AG04450 (cell line): ENCODE results near the gene CEACAM8. TPM values are rescaled to one million over a fixed set of nuclear protein-coding genes. Genes with fewer than 3 reads are reported as not detected.
"Not testable (repeated sequence)": the region's sequence is repeated elsewhere in the genome, so short reads cannot be mapped to it uniquely, and the experiment has no call there.

Source experiments
- CTCF ChIA-PET: fragments of 300-600, 350-600 bp; formaldehyde crosslinking; extraction: SDS; loops from one replicate; lab custom pipeline; 2022; ENCODE audit warnings: antibody characterized with exemption, inconsistent platforms; lab: Charles Lee
- POLR2A ChIA-PET: fragments of 350-600 bp; formaldehyde crosslinking; extraction: SDS; loops from one replicate; lab custom pipeline; 2021; ENCODE audit warnings: antibody characterized with exemption, inconsistent platforms; lab: Yijun Ruan, JAX
- DNase-seq: peaks from one replicate; pipeline ENCODE4 v3.0.0-alpha.2; 2011; ENCODE audit warnings: low read depth, low spot score
- H3K27ac ChIP-seq: one replicate; pipeline ENCODE4 v1.5.1; 2012; ENCODE audit warnings: low read depth, low read length, control low read depth
- H3K27me3 ChIP-seq: one replicate; pipeline ENCODE4 v1.6.0; 2012; ENCODE audit warnings: low read length; ENCODE audit not compliant: control insufficient read depth, insufficient read depth
- H3K4me3 ChIP-seq: 2 replicates; pipeline ENCODE4 v1.5.1; 2011; ENCODE audit warnings: mild to moderate bottlenecking, low read depth, low read length, control low read depth
- H3K9me3 ChIP-seq: 2 replicates; pipeline ENCODE4 v1.5.1; 2012; ENCODE audit warnings: low read length; ENCODE audit not compliant: control insufficient read depth, insufficient read depth
- polyA plus RNA-seq: library from polyadenylated mRNA; depleted of rRNA; stranded (reverse); fragments of >200 nt; gene quantifications from 2 replicates; pipeline ENCODE4 v1.2.3, GENCODE V29; 2011
- TF ChIP-seq, protein P1 (sequence below): IDR thresholded peaks from 2 replicates; pipeline ENCODE4 v1.5.1; 2011; ENCODE audit warnings: low read depth, low read length, control low read depth, inconsistent platforms

CEACAM8 gene
- polyA plus RNA-seq, 1 experiment = not detected

DNA sequence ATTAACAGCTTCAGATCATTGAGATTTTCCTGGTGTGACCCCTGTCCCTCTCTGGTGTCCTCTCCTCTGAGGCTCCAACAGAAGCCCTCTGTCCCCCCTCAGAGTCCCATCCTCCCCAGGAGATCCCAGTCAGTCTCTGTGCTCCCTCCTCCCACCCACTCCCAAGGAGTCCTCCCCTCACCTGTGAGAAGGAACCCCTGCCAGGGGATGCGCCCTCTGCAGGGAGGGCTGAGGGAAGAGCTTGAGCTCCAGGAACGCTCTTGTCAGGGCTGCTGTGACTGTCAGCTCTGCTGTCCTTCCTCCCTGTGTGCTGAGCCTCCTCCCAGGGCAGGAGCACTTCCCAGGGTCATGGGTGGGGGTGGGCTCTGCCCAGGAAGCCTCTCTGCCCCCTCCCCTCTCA lies 33.2 kb downstream of the CEACAM8 start:
- TF ChIP-seq, protein P1, sequence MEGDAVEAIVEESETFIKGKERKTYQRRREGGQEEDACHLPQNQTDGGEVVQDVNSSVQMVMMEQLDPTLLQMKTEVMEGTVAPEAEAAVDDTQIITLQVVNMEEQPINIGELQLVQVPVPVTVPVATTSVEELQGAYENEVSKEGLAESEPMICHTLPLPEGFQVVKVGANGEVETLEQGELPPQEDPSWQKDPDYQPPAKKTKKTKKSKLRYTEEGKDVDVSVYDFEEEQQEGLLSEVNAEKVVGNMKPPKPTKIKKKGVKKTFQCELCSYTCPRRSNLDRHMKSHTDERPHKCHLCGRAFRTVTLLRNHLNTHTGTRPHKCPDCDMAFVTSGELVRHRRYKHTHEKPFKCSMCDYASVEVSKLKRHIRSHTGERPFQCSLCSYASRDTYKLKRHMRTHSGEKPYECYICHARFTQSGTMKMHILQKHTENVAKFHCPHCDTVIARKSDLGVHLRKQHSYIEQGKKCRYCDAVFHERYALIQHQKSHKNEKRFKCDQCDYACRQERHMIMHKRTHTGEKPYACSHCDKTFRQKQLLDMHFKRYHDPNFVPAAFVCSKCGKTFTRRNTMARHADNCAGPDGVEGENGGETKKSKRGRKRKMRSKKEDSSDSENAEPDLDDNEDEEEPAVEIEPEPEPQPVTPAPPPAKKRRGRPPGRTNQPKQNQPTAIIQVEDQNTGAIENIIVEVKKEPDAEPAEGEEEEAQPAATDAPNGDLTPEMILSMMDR = no peak
- Histone ChIP-seq H3K4me3 (no peak overlapping the region), H3K9me3 (no peaks in the 10 kb centered on the region), H3K27ac (no peak overlapping the region), H3K27me3 (peaks cover 15% of the 10 kb centered on the region)
- ChIA-PET CTCF (interaction anchor here (0.7 to 2.2 kb wide), 3 partner anchors 31 to 123 kb away, joined by 3 to 8 read pairs (median 5); no protein-coding TSS in a partner anchor), POLR2A (no interaction called here)
- DNase-seq = no peak

- CTCF ChIA-PET = no interaction called here
These were observed 34.0 kb downstream of the CEACAM8 start for GRCh38 chr19:42560731-42561130.

DNA sequence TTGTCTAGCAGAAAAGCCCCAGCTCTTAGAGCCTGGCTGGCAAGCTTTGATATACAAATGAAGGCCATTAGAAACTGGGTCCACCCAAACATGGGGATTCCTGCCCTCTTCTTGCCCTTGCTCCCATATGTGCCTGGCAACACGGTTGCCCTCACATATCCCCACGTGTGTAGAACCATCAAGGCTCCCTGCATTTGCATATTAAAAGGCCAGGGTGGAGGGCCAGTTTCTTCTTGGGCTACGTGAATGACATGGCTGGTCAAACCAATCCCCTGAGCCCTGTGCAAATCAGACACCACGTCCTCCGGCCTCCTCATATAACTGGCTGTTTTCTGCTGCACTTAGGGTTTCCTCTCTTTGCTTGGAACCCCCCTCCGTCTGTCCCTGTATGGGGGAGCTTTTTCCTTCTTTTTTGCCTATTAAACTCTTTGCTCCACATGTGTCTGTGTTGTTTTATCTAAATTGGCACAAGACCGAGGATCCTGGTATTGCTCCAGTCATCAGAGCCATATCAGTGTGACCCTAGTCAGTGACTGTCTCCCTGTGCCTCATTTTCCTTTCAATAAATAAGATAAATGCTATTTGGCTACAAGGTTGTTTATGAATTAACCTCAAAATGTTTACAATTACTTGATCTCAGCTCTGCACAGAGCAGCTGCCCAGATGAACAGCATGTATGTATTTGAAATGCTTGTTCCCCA lies 36.1 kb downstream of the CEACAM8 start:
- H3K27me3 ChIP-seq = peaks cover 20% of the 10 kb centered on the region
- ChIA-PET CTCF (interaction anchor here (1.7 kb wide), 1 partner anchor 118 kb away, joined by 5 read pairs; no protein-coding TSS in a partner anchor), POLR2A (no interaction called here)

More at GRCh38 chr19:42560731-42561130, 34.0 kb downstream of the CEACAM8 start:
- Histone ChIP-seq H3K4me3 (no peak overlapping the region), H3K27ac (no peak overlapping the region), H3K9me3 (no peaks in the 10 kb centered on the region), H3K27me3 (peaks cover 17% of the 10 kb centered on the region)
- TF ChIP-seq, protein P1 = no peak
- no peak for DNase-seq
- POLR2A ChIA-PET = no interaction called here

DNA sequence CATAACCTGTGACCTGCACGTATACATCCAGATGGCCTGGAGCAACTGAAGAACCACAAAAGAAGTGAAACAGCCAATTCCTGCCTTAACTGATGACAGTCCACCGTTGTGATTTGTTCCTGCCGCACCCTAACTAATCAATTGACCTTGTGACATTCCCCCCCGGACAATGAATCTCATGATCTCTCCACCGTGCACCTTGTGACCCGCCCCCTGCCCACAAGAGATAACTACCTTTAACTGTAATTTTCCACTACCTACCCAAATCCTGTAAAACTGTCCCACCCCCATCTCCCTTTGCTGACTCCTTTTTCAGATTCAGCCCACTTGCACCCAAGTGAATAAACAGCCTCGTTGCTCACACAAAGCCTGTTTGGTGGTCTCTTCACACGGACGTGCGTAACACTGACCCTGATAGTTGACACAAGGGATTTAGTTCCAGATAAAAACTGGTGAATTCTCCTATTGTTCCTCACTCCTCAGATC lies 37.3 kb downstream of the CEACAM8 start:
- H3K9me3 ChIP-seq, CTCF ChIA-PET, DNase-seq, POLR2A ChIA-PET, H3K4me3 ChIP-seq, H3K27ac ChIP-seq: not testable (repeated sequence)
- H3K27me3 ChIP-seq = peaks cover 22% of the 10 kb centered on the region

More for the DNA sequence above, 36.1 kb downstream of the CEACAM8 start:
- Histone ChIP-seq H3K9me3 (no peaks in the 10 kb centered on the region), H3K4me3 (no peak overlapping the region), H3K27ac (no peak overlapping the region)
- DNase-seq = no peak
- TF ChIP-seq, protein P1 = no peak

GRCh38 chr19:42555801-42556200 lies 38.9 kb downstream of the CEACAM8 start:
- CTCF ChIA-PET = interaction anchor here (0.7 kb wide), 1 partner anchor 11 kb away, joined by 3 read pairs; no protein-coding TSS in a partner anchor

More at GRCh38 chr19:42555801-42556200, 38.9 kb downstream of the CEACAM8 start:
- no peak overlapping the region for H3K4me3 ChIP-seq
- H3K27me3 ChIP-seq = peaks cover 24% of the 10 kb centered on the region
- no peak for DNase-seq
- no peaks in the 10 kb centered on the region; the same call in 1 of the 2 replicates for H3K9me3 ChIP-seq
- POLR2A ChIA-PET = no interaction called here
- no peak overlapping the region for H3K27ac ChIP-seq
- TF ChIP-seq, protein P1 = no peak
